ENCODE measurements around the gene CATSPERD.

The CATSPERD gene, protein sequence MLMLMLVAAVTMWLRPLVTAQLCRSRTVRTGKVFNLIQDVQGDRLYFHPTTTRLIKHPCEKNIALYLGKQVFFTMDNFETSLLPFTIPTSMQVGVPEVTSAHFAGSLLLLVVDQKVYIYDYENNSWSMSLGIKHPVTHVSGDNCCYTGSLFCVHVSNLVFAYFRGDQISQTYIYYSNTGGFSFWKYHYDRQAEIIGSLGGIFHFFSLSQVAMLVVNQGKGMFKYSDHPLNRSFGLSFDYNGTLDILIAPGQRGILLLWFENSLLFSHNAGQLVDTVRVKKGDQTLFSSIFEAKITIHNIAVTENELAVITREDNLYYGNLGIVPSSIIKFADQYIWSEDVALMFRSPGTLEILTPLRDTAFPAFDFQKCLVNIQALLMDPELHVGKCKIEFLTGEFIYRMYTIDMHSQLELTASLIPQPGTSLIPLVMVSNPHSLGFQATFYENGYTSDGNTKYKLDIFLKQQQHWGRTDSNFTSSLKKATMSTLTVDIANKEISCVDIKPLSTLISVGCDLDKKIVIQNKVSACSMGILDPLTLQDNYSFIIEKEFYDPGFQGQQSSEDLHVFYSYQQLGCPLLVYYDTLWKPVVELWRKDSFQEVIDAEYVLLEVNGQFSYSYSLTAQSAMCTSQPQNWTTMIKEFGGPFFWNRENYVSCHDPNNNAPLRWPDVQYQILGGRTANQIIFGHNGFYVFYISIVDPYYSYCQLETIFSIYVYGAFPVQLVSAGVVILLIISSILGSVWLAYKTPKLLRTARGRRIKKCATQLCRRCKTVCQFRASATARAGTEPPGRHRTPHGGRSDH

DNA sequence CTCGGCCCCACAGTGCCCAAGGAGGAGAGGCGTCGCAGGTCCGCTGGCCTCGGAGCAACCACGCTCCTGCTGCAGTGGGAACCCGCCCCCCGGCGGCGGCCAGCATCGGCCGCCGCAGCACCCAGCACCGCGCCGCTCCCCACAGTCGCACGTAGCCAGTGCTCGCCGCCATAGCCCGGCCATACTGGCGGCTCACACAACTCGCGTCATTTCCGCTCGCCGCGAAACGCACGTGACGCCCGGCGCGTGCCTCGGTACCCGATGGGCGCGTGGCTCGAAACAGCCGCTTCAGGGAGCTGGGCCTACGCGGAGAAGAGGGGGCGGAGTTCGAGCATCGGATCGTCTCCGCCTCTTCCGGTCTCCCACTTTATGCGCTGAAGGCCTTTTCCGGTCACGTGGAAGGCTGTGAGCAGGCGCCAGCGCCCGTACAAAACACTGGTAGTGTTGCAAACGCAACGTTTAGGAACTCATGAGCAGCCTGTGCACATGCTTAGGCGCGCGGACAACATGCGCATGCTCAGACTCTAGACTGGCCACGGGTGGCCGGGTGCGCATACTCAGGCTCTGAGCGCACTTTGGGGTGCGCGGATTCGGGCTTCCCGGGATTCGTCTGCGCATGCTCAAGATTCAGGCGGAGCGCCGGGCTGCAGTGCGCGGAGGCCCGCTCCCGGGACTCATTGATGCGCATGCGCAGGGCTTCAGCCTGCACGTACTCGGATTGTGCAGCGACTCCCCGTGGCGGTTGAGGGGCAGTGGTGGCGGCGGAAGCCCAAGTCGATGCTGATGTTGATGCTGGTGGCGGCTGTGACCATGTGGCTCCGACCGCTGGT, at the start of gene CATSPERD, which contains the start of gene LONP1:
Gene CATSPERD (plus strand): TSS at position 677 of the 830 bp plus-strand sequence. CDS start 101 bp downstream, at position 778.
Gene LONP1 (minus strand): TSS at position 186 of the 830 bp plus-strand sequence. CDS start 14 bp downstream, at position 172.
- DNase-seq (ENCODE audit: low read depth in 2 of 2) = peak; percentile 95

DNA sequence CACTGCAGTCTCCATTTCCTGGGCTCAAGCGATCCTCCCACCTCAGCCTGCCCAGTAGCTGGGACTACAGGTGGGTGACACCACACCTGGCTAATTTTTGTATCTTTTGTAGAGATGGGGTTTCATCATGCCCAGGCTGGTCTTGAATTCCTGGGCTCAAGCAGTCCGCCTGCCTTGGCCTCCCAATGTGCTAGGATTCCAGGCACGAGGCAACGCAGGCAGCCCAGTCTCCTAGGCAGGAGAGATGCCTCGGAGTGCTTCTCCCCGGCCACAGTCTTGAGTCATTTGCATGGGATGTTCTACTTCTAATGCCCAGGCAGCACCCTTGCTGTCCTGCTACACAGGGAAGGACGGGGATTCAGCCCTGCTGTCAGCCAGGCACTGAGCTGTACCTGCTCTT, 48.8 kb upstream of the CATSPERD start:
- DNase-seq (ENCODE audit: low read depth in 2 of 2) = no peak

DNA sequence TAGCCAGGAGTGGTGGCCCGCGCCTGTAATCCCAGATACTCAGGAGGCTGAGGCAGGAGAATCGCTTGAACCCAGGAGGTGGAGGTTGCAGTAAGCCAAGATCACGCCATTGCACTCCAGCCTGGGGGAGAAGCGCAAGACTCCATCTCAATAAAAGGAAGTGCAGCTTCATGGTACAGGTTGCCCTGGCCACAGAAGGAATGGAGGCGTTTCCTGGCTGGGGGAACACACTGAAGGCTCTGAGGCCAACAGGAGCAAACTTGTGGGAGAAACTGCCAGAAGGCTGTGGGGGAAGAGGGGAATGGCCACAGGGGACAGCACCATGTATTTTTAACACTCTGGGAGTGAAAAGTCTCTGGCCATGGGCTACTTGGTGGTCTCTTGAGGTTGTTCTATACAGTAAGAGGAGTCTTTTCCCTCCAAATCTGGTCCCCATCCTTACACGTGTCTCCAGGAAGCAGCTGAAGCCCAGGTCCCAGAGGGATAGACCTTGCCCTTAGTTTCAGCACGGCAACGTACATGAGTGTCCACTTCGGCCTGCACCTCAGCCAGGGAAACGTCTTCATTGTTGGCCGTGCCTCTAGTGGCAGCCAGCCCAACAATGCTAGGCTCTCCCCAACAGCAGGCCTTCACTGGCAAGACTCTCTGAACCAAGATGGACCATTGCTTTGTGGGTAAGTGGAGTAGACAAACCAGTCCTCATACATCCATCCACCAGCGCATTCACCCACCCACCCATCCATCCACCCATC, 47.6 kb upstream of the CATSPERD start:
- DNase-seq (ENCODE audit: low read depth in 2 of 2) = no peak

DNA sequence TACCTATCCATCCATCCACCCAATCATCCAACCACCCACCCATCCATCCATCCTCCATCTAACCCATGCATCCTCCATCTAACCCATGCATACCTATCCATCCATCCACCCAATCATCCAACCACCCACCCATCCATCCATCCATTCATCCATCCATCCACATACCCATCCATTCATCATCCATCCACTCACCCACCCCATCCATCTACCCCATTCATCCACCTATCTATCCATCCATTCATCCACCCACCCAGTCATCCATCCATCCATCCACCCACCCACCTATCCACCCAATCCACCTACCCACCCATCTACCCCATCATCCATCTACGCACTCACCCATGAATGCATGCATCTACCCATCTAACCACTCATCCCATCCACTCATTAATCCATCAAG, 46.7 kb upstream of the CATSPERD start:
- DNase-seq (ENCODE audit: low read depth in 2 of 2) = no peak

DNA sequence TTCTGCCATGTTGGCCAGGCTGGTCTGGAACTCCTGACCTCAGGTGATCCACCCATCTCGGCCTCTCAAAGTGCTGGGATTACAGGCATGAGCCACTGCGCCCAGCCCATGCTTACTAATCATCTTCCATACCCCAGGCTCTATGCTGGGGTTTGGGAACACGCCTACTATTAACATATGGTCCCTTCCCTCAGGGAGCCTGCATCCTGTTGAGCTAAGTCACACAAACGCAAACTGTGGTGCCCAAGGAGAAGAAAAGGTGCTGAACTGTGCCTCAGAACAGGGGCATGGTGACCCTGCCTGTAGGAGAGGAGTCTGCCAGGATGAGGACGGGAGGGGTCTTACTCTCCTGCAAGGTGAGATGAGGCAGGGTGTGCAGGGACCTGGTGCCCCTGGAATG, 45.7 kb upstream of the CATSPERD start:
- DNase-seq (ENCODE audit: low read depth in 2 of 2) = no peak

DNA sequence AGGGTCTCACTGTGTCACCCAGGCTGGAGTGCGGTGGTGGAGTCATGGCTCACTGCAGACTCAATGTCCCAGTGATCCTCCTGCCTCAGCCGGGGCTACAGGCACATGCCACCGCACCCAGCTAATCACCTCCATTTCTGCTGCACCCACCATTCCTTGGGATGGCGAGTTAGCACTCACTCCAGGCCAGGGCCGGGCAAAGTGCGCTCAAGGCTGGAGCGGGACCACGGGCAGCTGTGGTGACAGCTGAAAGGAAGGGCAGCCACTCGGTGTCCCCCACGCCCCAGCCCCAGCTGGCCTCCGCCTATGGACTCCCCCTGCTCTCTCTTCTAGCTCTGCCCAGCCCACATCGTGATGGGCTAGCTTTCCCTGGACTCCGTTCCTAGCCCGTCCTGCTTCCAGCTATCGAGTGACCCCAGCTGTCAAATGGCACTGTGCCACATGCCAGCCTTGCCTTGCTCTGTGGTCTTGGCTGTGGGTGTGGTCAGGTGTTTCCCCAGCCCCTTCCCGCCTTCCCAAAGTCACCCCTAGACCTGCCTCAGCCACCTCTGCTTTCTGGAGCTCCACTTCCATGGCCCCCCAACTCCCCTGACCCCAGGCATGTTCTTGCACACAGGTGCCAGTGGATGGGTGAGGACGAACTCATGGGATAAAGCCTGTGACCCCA, 44.2 kb upstream of the CATSPERD start:
- no peak for DNase-seq (ENCODE audit: low read depth in 2 of 2)

DNA sequence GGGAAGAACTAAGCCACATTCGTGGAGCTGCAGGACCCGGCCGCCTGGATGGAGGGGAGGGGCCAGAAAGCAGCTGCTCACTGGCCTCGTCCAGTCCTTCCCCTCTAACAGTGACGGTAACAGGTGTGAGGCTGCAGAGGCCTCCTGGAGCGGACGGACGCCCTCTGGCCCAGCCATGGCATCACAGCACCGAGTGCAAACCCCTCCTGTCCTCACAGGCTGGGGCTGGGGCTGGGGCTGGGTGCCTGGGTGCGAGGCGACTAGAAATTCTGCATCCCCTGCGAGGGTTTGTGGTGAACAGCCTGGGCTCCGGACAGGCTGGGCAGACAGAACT, 43.7 kb upstream of the CATSPERD start:
- no peak for DNase-seq (ENCODE audit: low read depth in 2 of 2)

DNA sequence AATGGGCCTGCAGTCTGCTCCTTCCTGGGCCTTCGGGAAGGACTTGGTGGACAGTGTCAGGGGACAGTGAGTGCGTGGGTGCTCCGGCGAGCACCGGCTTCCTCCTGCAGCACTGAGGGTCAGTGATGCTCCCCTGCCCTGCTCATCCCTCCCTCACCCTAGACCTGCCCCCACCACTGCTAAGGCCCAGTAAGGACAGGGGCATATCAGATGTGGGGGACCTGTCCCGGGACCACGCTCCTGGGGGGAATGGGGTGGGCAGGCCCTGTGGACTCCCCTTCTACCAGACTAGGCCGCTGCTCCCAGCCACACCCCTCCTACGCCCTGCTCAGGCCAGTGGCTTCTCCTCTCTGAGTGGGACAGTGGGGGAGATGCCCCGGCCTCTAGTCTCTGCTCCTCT, 43.3 kb upstream of the CATSPERD start:
- DNase-seq (ENCODE audit: low read depth in 2 of 2) = no peak

DNA sequence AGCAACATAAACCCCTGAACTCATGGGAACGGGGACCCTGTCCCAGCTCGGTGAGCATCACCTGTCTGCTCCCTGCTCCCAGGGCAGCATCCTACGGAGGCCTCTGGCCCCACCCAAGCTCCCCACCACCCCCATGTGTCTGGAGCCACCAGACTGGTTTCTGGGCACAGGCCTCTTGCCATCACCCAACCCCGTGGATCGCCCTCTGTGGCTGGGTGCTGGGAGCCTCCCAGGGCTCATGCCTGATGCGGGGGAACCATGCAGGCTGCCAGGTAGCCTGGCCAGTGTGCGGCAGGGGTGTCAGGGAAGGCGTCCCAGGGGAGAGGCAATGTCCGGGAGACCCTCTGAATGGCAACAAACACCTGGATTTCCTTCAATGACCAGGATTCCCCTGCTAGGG, 42.9 kb upstream of the CATSPERD start:
- DNase-seq (ENCODE audit: low read depth in 2 of 2) = no peak

DNA sequence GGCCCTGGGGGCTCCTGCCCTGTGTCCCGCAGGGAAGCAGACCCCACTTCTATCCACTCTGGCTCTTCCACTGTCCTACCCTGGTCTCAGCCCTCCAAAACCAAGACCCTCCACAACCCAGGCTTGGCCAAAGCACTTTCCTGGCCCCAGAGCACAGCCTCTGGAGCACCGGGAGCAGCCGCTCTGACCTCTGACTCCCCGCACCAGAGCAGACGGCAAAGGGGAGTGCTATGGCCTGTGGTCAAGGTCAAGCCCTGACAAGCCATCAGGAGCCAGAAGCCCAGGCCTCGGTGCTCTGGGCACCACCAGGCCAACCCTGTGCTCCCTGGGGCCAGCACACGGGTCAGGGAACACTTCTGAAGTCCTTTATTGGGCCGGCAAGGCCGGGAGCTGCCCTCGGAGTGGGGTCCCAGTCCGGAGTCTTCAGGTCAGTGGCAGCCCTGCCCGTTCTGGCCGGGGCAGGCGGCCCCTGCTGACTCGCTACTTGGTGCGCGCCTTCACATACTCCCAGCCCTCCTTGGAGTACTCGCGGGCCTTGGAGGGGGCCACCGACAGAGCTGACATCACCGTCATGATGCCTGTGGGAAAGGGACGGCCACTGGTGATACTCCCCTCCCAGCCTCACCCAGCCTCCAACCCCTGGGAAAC, 42.2 kb upstream of the CATSPERD start:
- no peak for DNase-seq (ENCODE audit: low read depth in 2 of 2)

DNA sequence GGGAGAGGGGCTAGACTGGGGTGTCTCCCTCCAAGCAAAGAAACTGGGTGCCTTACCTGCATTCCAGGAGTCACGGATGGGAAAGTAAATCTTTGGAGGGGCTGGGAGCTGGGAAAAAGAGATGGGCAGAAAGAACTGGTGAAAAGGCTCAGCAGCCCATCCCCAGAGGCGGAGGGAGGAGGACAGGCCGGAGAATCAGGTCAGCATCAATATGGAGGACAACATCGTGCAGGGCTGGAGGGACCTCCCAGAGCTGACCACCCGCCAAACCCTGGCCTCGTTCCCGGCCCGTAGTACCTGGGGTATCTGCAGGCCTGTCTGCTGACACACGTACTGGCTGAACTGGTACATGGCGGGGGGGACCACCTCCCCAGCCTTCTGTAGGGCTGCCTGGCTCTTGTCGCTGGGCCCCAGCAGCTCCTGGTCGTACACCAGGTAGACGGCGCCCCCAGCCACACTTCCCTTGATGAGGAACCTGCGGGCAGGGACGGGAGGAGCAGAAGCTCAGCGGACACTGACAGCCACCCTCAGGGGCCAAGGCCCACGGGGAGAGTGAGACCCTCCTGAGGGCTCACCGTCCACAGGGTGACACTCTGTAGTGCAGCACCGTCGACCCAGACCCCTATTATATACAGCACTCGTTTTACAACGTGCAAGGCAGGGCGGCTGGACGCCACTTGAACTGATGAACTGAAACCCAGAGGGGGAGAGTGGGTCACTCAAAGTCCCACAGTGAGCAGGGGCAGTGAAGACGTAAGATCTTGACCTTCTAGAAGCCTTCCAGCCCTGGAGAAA, 41.0 kb upstream of the CATSPERD start:
- DNase-seq (ENCODE audit: low read depth in 2 of 2) = no peak

DNA sequence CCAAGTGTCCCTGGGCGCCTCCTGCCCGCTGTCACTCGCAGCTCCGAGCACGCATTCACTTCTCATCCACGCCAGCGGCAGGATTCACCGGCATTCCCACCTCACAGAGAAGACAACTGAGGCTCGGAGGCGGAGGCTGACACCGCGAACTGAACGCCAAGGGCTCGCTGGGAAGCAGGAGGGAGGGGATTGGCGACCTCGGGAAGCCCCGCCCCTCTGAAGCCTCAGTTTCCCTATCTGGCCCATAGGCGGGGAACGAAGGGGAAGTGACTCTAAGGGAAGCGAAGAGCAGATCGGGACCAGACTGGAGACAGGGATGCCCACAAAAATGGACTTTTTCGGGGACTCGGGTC, 40.4 kb upstream of the CATSPERD start:
- no peak for DNase-seq (ENCODE audit: low read depth in 2 of 2)

DNA sequence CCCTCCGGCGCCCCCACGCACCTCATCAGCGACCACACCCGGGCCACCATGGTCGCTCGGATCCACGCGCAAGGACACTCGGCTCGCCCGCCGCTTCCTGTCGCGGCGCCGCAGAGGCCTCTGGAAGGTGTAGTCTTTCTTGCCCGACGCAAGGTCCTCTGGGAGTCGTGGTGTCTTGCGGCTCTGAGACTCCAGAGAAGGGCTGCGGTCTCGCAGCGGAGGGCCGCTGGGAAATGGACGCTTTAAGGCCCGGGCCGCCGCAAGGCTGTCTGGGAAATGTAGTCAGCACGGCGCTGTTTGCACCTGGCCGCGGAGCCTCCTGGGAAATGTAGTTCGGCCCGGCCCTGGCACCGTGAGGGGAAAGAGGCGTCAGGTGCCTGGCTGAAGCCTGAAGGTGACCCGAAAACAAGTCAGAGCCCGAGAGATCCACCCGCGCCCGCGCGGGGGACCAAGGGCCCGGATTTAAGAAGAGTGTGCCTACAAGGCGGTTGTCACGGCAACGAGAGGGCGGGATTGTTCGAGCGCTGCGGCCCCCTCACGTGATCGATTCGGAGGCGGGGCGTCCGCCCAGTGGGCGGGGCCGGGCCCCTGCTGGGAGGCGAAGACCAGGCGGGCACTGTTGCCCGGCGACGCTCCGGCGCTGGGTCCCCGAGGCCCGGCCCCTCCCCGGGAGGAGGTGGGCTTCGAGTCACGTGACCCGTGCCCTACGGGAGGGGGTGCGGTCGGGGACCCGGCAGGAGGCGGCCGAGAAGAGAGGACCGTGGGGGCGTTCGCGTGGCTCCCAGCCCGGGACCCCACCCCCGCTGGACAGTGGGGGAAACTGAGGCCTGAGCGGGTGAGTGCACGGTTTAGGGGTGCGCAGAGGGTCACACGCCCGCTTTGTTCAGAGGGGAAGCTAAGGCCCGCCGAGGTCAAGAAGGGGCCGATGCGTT, 39.7 kb upstream of the CATSPERD start, which contains the start of the genes HSD11B1L and MICOS13:
Gene HSD11B1L (plus strand): TSS at position 591 of the 932 bp plus-strand sequence. CDS start 3,806 bp downstream, outside the sequence.
Gene MICOS13 (minus strand): TSS at position 80 of the 932 bp plus-strand sequence. CDS start 30 bp downstream, at position 50.
- DNase-seq (ENCODE audit: low read depth in 2 of 2) = peak; percentile 97 to 98

DNA sequence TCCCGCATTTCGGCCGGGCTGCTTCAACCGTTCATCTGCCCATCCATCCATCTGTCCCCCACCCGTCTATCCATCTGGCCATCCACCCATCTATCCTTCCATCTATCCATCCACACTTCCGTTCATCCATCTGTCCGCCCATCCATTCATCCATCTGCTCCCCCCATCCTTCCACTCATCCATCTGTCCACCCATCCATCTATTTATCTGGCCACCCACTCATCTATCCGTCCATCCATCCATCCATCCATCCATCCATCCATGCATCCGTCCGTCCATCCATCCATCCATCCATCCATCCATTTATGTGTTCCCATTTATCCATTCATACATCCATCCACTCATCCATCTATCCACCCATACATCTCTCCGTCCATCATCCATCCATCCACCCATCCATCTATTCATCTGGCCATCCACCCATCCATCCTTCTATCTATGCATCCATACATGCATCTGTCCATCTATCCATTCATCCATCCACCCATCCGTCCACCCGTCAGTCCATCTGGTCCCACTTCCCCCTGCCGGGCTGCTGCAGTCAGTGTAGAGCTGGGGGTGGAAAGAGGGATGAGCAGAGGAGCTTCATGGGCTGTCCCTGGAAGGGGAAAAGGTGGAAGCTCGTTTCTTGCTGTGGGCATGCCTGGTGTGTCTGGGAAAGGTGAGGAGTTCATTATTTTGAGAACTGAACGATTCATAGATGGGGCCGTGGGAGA, 38.9 kb upstream of the CATSPERD start:
- no peak for DNase-seq (ENCODE audit: low read depth in 2 of 2)

DNA sequence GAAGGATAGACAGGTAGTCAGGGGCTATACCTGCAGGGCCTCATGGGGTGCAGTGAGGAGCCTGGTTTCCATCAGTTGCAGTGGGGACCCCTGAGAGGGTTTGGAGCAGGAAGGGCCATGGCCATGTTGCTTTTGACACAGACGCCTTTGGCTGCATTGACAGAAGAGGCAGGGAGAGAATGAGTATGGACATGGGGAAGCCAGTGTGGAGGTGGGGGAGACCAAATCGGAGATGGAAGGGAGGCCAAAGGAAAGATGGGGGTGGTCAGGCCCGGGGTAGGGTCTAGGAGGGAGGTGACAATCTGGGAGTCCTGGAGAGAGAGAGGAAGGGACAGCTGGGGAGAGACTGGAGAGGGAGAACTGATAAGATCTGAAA, 38.3 kb upstream of the CATSPERD start:
- no peak for DNase-seq (ENCODE audit: low read depth in 2 of 2)

DNA sequence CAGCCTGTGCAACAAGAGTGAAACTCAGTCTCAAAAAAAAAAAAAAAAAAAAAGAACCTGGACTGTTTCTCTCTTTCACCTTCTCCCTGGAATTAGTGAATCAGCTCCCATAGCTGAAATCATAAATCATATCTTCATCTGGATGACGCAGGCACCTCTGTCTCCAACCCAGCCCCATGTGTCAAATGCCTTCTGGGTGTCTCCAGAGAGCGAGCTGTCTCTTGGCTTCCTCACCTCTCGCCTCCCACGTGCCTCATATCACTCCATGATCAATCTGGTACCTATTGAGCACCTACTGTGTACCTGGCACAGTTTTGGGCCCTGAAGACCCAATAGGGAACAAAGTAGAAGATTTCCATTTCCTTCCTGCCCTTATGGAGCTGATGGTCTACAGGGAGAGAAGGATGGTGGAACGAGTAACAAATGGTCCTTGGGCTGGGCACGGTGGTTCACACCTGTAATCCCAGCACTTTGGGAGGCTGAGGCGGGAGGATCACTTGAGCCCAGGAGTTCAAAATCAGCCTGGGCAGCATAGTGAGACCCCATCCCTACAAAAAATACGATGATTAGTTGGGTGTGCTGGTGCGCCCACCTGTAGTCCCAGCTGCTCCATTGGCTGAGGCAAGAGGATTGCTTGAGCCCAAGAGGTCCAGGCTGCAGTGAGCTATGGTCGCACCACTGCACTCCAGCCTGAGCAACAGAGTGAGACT, 37.1 kb upstream of the CATSPERD start:
- DNase-seq (ENCODE audit: low read depth in 2 of 2) = no peak

Data from stimulated activated CD8-positive, alpha-beta memory T cell treated with anti-CD3 and anti-CD28 coated beads, Interleukin-15, amount 100 ng/mL, for 4 hours (primary cell).